ENCODE measurements around the gene TMEM238.

Gene TMEM238

DNA sequence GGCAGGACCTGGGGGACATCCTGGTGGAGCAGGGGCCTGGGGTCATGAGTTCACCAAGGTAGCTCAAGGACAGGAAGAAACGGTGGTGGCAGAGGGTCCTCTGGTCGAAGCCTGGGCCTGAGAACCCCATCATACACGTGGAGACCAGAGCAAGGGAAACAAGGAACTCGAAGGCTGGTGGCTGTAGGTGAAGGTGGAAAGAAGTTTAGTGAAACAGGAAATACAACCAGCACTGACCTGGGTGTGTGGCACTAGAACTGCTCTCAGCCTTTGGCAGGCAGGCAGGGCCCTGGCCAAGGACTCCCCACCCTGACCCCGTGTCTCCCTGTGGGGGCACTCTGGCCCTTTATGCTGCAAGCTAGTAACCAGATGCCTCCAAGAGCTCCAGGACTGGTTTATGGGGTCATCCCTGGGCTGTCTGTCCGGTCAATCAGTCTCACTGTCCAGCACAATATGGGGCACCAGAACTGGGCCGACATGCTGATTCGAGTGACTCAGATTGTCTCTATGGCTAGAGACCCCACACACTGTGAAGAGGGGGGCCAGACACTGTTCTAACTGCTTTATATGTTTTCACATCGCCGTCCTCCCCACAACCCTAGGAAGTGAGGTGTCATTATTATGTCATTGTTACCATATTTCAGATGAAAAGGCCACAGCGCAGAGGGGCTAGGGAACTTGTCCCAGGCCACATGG lies 33.3 kb downstream of the TMEM238 start:
- no peak overlapping the region for H3K4me3 ChIP-seq (ENCODE audit: low read length)
- no peak for TF ChIP-seq ZNF274 (IDR thresholded peaks at IDR 0.05; ENCODE audit: low read depth, low read length)

- TF ChIP-seq ZNF274 (IDR thresholded peaks at IDR 0.05; ENCODE audit: low read depth, low read length) = no peak
- no peak overlapping the region for H3K4me3 ChIP-seq (ENCODE audit: low read length)
Observed at GRCh38 chr19:55348317-55349034, 35.6 kb downstream of the TMEM238 start.

- H3K4me3 ChIP-seq (ENCODE audit: low read length) = no peak overlapping the region
- no peak for TF ChIP-seq ZNF274 (IDR thresholded peaks at IDR 0.05; ENCODE audit: low read depth, low read length)
Observed at GRCh38 chr19:55347442-55348009, 36.6 kb downstream of the TMEM238 start.

DNA sequence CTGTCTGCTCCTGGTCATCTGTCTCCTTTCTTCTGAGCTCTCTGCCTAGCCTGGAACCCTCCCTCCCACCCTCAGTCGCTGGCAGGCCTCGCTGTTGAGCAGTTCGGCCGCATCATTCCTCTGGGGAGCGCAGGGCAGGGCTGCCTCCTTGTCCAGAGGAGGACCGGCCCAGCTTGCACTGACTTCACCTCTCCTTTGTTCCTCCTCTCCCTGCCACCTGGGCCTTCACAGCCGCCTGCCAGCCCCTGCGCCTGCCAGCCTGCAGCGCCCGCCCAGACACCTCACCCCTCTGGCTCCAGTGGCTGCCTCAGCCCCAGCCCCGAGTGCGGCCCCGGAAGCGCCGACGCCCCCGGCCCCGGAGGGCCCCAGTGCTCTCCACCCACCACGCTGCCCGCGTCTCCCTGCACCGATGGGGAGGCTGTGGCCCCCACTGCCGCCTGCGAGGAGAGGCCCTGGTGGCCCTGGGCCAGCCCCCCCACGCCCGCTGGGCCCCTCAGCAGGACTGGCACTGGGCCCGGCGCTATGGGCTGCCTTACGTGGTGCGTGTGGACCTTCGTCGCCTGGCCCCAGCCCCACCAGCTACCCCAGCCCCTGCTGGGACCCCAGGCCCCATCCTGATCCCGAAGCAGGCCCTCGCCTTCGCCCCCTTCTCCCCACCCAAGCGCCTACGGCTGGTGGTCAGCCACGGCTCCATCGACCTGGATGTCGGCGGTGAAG lies 37.2 kb downstream of the TMEM238 start:
- no peak overlapping the region for H3K4me3 ChIP-seq (ENCODE audit: low read length)
- TF ChIP-seq ZNF274 (IDR thresholded peaks at IDR 0.05; ENCODE audit: low read depth, low read length) = no peak

GRCh38 chr19:55345818-55346724 lies 38.0 kb downstream of the TMEM238 start:
- TF ChIP-seq ZNF274 (IDR thresholded peaks at IDR 0.05; ENCODE audit: low read depth, low read length) = no peak
- no peak overlapping the region for H3K4me3 ChIP-seq (ENCODE audit: low read length)

GRCh38 chr19:55345101-55345817 lies 38.8 kb downstream of the TMEM238 start:
- H3K4me3 ChIP-seq (ENCODE audit: low read length) = no peak overlapping the region
- TF ChIP-seq ZNF274 (IDR thresholded peaks at IDR 0.05; ENCODE audit: low read depth, low read length) = no peak

GRCh38 chr19:55344444-55344843 lies 39.6 kb downstream of the TMEM238 start:
- TF ChIP-seq ZNF274 (IDR thresholded peaks at IDR 0.05; ENCODE audit: low read depth, low read length) = no peak
- no peak overlapping the region for H3K4me3 ChIP-seq (ENCODE audit: low read length)

DNA sequence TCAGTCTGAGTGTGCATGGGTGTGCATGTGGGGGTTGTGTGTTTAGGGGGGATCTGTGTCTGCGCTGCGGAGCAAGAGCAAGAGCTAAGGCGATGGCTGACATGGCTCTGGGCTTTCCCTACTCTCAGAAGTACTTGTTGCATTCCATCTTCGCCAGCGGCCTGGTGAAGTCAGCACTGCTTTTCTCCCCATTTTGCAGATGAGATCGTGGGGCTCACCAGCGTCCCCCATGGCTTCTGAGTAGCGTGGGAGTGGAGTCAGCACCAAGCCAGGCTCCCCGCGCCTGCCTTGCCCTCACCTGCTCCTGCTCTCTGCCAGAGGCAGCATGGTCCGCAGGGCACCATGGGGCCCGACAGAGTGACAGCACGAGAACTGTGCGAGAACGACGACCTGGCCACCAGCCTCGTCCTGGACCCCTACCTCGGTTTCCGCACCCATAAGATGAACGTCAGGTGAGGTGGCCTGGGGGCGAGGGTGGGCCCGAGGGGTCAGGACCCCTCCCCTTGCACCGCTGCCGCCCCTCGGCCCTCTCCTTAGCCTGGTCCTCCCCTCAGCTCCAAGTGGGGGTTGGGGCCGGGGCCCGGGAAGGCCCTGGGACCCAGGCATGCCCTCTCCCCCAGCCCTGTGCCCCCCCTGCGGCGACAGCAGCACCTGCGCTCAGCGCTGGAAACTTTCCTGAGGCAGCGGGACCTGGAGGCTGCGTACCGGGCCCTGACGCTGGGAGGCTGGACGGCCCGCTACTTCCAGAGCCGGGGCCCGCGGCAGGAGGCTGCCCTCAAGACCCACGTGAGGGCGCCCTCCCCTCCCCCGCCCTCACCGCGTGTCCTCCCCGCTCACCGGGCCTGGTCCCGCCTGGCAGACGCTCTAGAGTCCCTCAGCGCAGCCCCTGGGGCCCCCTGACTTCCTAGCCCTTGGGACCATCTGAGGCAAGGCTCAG lies 42.2 kb downstream of the TMEM238 start:
- H3K4me3 ChIP-seq (ENCODE audit: low read length) = no peak overlapping the region
- no peak for TF ChIP-seq ZNF274 (IDR thresholded peaks at IDR 0.05; ENCODE audit: low read depth, low read length)

DNA sequence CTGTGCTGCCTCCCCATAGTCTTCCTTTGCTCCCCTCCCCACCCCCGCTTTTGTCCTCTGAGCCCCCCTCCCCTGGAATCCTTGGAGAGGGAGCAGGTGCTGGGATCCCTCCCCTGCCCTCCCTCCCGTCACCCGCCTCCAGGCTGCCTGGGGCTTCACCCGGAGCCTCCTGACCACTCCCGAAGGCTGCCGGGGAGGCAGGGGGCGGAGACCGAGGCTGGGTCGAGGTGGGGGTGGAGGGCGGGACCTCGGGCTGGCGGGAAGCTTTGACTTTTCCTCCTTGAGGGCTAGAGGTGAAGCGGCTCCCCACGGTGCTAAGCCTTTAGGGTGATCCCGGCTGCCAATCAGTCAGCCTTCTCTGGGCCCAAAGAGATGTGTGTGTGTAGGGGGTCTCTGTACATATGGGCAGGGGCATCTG lies 42.9 kb downstream of the TMEM238 start:
- no peak for TF ChIP-seq ZNF274 (IDR thresholded peaks at IDR 0.05; ENCODE audit: low read depth, low read length)
- H3K4me3 ChIP-seq (ENCODE audit: low read length) = peak overlapping the region; percentile 73; the same call in 1 of the 2 replicates

DNA sequence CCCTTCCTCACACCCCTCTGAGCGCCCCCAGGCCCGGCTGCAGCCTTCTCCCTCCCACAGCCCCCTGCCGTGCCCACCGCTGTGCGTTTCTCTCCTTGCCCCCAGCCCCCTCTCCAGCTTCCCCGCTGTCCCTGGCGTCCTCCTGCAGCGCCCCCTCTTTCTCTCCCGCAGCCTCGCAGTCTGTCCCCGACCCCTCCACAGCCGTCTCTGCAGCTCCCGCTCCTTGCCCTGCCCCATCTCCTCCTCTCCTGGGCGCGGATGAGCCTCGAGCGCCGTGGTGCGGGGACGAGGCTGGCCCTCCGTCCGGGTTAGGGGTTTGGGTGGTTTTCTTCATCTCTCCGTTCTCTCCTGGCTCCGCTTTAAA lies 43.3 kb downstream of the TMEM238 start:
- no peak for TF ChIP-seq ZNF274 (IDR thresholded peaks at IDR 0.05; ENCODE audit: low read depth, low read length)
- H3K4me3 ChIP-seq (ENCODE audit: low read length) = peak overlapping the region; percentile 73; the same call in 1 of the 2 replicates

DNA sequence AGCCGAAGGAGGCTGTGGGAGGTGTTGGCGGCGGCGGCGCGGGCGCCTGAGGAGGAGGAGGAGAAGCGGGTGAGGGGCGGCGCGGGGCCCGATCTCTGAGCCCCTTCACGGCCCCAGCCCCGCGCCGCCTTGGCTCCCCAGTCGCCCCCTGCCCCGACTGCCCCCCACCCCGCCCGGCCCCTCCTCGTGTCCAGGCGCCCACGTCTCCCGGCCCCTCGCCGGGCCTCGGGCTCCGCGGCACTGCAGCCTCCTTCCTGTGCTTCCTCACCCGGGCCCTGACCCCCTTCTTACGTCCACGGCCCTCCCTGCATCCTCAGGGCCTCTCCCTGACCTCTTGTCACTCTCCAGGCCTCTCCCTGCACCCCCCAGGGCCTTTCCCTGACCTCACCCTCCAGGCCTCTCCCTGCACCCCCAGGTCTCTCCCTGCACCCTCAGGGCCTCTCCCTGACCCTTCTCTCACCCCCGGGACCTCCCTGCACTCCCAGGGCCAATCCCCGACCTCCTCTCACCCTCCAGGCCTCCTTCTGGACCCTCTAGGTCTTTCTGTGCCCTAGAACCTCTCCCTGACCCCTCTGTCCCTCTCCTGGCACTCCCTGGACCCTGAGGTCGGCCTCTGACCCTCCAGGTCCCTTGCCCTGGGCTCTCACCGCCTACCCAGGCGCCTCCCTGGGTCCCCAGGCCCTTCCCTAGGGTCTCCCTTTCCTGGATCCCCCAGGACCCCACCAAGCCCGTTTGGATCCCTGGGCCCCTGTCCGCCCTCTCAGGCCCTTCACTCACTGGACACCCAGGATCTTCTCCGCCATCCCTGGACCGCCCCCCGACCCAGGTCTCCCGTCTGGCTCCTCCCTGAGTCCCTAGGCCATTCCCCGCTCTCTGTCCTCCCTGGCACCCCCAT lies 44.0 kb downstream of the TMEM238 start:
- H3K4me3 ChIP-seq (ENCODE audit: low read length) = peak overlapping the region; percentile 73
- TF ChIP-seq ZNF274 (IDR thresholded peaks at IDR 0.05; ENCODE audit: low read depth, low read length) = no peak
